Liver (tissue), 9 donors: ENCODE measurements around the gene SLC52A1. TPM values are rescaled to one million over a fixed set of nuclear protein-coding genes. Genes with fewer than 3 reads are reported as not detected.
"Not testable (repeated sequence)": the region's sequence is repeated elsewhere in the genome, so short reads cannot be mapped to it uniquely, and the experiment has no call there.

ENCODE experiments used
- DNase-seq: peaks from one replicate; pipeline ENCODE4 v3.0.0-alpha.2; 2017; ENCODE audit warnings: low spot score
- H3K27ac ChIP-seq, 2 donors: one replicate each; pipeline ENCODE4 v1.7.0; 2013; ENCODE audit warnings: inconsistent platforms in 2 of 2, low read length in 2 of 2, control low read depth in 1 of 2, low read depth in 1 of 2, mild to moderate bottlenecking in 1 of 2
- H3K27me3 ChIP-seq, 4 donors: one replicate each; pipeline versions ENCODE4 v1.6.1 to v1.7.0; 2013; ENCODE audit warnings: low read length in 3 of 4, inconsistent platforms in 1 of 4, mild to moderate bottlenecking in 1 of 4, moderate library complexity in 1 of 4; ENCODE audit not compliant: control insufficient read depth in 4 of 4, insufficient read depth in 4 of 4
- H3K36me3 ChIP-seq, 4 donors: one replicate each; pipeline versions ENCODE4 v1.6.1 to v1.7.0; 2013; ENCODE audit warnings: low read length in 3 of 4, mild to moderate bottlenecking in 3 of 4, low read depth in 1 of 4, moderate library complexity in 1 of 4; ENCODE audit not compliant: control insufficient read depth in 4 of 4, insufficient read depth in 3 of 4
- H3K4me1 ChIP-seq, 4 donors: one replicate each; pipeline versions ENCODE4 v1.6.1 to v1.7.0; 2013; ENCODE audit warnings: low read length in 3 of 4, mild to moderate bottlenecking in 3 of 4, moderate library complexity in 1 of 4; ENCODE audit not compliant: control insufficient read depth in 4 of 4, insufficient read depth in 4 of 4
- H3K4me3 ChIP-seq, 3 donors: one replicate each; pipeline versions ENCODE4 v1.6.1 to v1.7.0; 2013; ENCODE audit warnings: low read length in 3 of 3, control low read depth in 1 of 3, low read depth in 1 of 3, mild to moderate bottlenecking in 1 of 3
- H3K9ac ChIP-seq, 2 donors: one replicate each; pipeline ENCODE4 v1.7.0; 2013; ENCODE audit warnings: low read length in 2 of 2, mild to moderate bottlenecking in 2 of 2, moderate library complexity in 2 of 2, control low read depth in 1 of 2, low read depth in 1 of 2
- H3K9me3 ChIP-seq, 4 donors: one replicate each; pipeline versions ENCODE4 v1.6.1 to v1.7.0; 2013; ENCODE audit warnings: low read length in 3 of 4; ENCODE audit not compliant: control insufficient read depth in 4 of 4
- GABPA ChIP-seq, 2 donors: IDR thresholded peaks in 1 of 2; conservative IDR thresholded peaks in 1 of 2; 2 replicates each; pipeline ENCODE4 v1.6.1; 2016; ENCODE audit warnings: antibody characterized with exemption in 2 of 2, mild to moderate bottlenecking in 1 of 2, moderate library complexity in 1 of 2
- HNF4G ChIP-seq: IDR thresholded peaks from 2 replicates; pipeline ENCODE4 v1.6.1; 2016; ENCODE audit warnings: antibody characterized with exemption
- JUND ChIP-seq, 2 donors: IDR thresholded peaks; 2 replicates each; pipeline ENCODE4 v1.6.1; 2016; ENCODE audit warnings: antibody characterized with exemption in 2 of 2
- RAD21 ChIP-seq, 2 donors: IDR thresholded peaks; 2 replicates each; pipeline ENCODE4 v1.6.1; 2016; ENCODE audit warnings: antibody characterized with exemption in 2 of 2, mild to moderate bottlenecking in 2 of 2
- RXRA ChIP-seq, 2 donors: IDR thresholded peaks; 2 replicates each; pipeline ENCODE4 v1.6.1; 2017 to 2018; ENCODE audit warnings: antibody characterized with exemption in 2 of 2, mild to moderate bottlenecking in 1 of 2
- ZBTB33 ChIP-seq: IDR thresholded peaks from 2 replicates; pipeline ENCODE4 v1.6.1; 2016; ENCODE audit warnings: antibody characterized with exemption
- WGBS: extraction: QIAGEN DNeasy Blood & Tissue Kit; methylation state at CpG from one replicate; pipeline ENCODE4 v1.1.7; 2013; 5-methylcytosine and 5-hydroxymethylcytosine counted together
- polyA plus RNA-seq, 2 donors: library from polyadenylated mRNA; stranded (reverse) in 1 of 2; unstranded in 1 of 2; fragments of 200-250 nt in 1 of 2; fragments of >200 nt in 1 of 2; fragmentation: Nextera tagmentation in 1 of 2; extraction: Ambion mirVana in 1 of 2; gene quantifications; one replicate each; pipeline versions ENCODE4 v1.2.1 to v1.2.3, GENCODE V29; 2013 to 2015
- total RNA-seq, 2 donors: library from RNA; depleted of rRNA; stranded (reverse); fragments of >200 nt; gene quantifications; one replicate each; pipeline ENCODE4 v1.2.3, GENCODE V29; 2014
- TF ChIP-seq, protein P1 (sequence below): IDR thresholded peaks from 2 replicates; pipeline ENCODE4 v1.6.1; 2016; ENCODE audit warnings: antibody characterized with exemption
- TF ChIP-seq, protein P2 (sequence below): fragments of 150-350 bp; IDR thresholded peaks from 2 replicates; pipeline ENCODE4 v1.5.1; 2017; ENCODE audit warnings: improper control_type of control experiment, low read depth, low read length; ENCODE audit not compliant: missing input control
- donor health status: healthy.
- donor health status: healthy.
- donor health status: healthy.
- donor health status: healthy.
- donor health status: healthy.

The SLC52A1 gene
- total and polyA plus RNA-seq, 4 donors = 0.08 to 0.28 (median 0.11) TPM; not detected in 1

DNA sequence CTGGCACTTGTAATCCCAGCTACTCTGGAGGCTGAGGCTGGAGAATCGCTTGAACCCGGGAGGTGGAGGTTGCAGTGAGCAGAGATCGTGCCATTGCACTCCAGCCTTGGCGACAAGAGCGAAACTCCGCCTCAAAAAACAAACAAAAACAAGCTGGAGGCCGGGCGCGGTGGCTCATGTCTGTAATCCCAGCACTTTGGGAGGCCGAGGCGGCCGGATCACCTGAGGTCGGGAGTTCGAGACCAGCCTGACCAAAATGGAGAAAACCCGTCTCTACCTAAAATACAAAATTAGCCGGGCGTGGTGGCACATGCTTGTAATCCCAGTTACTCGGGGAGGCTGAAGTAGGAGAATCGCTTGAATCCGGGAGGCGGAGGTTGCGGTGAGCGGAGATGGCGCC is 42.0 kb upstream of the SLC52A1 start:
- not testable (repeated sequence) for H3K27ac ChIP-seq, DNase-seq, H3K27me3 ChIP-seq, H3K36me3 ChIP-seq, H3K4me1 ChIP-seq, H3K9ac ChIP-seq
- H3K9me3 ChIP-seq = peaks cover 0 to 14% (median 5%) of the 10 kb centered on the region in 4 donors
- 97% methylated on average over 24 of the region's 24 CpGs for WGBS
- peak overlapping the region in 1 of 3 donors; percentile 89 for H3K4me3 ChIP-seq

DNA sequence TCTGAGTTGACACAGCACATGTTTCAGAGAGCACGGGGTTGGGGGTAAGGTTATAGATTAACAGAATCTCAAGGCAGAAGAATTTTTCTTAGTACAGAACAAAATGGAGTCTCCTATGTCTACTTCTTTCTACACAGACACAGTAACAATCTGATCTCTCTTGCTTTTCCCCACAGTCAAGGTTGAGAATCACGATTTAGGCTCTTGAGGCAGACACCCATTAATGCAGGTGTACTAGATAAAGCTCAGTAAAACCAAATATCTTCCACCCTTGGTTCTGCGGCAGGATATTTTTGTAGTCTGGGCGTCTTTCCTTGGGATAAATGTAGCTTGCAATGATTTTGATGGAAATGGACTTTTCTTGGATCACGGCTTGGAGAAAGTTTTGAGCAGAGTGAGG is 40.2 kb upstream of the SLC52A1 start:
- not testable (repeated sequence) for H3K4me3 ChIP-seq, H3K4me1 ChIP-seq, DNase-seq, H3K27me3 ChIP-seq, H3K36me3 ChIP-seq, H3K27ac ChIP-seq, H3K9ac ChIP-seq
- peaks cover 0 to 14% (median 5%) of the 10 kb centered on the region in 4 donors for H3K9me3 ChIP-seq
- 90% methylated on average over 4 of the region's 5 CpGs for WGBS

DNA sequence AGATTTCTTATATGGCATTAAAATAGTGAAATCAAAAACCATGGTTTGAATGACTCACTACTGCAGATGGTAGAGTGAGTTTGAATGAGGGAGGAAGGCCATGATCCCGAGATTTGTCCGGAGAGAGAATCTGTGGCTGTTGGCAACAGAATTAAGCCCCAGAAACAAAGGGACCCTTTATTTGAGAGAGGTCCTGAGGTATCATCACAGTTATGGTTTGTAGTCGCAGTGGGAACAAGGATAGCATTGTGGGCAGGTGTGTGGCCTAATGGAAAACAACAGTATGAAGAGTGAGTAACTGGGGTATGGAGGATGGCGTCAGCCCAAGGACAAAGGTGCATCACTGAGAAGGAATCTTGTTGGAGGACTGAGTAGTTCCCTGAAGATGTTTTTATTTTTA is 34.5 kb upstream of the SLC52A1 start:
- DNase-seq = no peak
- Histone ChIP-seq H3K27me3 (no peaks in the 10 kb centered on the region), H3K4me3 (no peak overlapping the region), H3K9ac (no peak overlapping the region), H3K27ac (no peak overlapping the region), H3K36me3 (no peaks in the 10 kb centered on the region), H3K4me1 (no peaks in the 10 kb centered on the region), H3K9me3 (no peaks in the 10 kb centered on the region)
- WGBS = 88% methylated on average over 4 of the region's 4 CpGs
- TF ChIP-seq HNF4G = no peak
- TF ChIP-seq, protein P1, sequence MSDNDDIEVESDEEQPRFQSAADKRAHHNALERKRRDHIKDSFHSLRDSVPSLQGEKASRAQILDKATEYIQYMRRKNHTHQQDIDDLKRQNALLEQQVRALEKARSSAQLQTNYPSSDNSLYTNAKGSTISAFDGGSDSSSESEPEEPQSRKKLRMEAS = no peak
- TF ChIP-seq, protein P2, sequence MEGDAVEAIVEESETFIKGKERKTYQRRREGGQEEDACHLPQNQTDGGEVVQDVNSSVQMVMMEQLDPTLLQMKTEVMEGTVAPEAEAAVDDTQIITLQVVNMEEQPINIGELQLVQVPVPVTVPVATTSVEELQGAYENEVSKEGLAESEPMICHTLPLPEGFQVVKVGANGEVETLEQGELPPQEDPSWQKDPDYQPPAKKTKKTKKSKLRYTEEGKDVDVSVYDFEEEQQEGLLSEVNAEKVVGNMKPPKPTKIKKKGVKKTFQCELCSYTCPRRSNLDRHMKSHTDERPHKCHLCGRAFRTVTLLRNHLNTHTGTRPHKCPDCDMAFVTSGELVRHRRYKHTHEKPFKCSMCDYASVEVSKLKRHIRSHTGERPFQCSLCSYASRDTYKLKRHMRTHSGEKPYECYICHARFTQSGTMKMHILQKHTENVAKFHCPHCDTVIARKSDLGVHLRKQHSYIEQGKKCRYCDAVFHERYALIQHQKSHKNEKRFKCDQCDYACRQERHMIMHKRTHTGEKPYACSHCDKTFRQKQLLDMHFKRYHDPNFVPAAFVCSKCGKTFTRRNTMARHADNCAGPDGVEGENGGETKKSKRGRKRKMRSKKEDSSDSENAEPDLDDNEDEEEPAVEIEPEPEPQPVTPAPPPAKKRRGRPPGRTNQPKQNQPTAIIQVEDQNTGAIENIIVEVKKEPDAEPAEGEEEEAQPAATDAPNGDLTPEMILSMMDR = no peak
- TF ChIP-seq ZBTB33 = no peak
- no peak for TF ChIP-seq RXRA (IDR thresholded peaks at IDR 0.05)

GRCh38 chr17:5068236-5068635 is 33.0 kb upstream of the SLC52A1 start:
- 91% methylated on average over 3 of the region's 3 CpGs for WGBS
- no peak for DNase-seq
- no peak for TF ChIP-seq GABPA (IDR thresholded peaks at IDR 0.05 in 1 of 2, conservative IDR thresholded peaks at IDR 0.05 in 1 of 2)
- no peak for TF ChIP-seq JUND (IDR thresholded peaks at IDR 0.05)
- TF ChIP-seq ZBTB33 = no peak
- no peak for TF ChIP-seq RAD21 (IDR thresholded peaks at IDR 0.05)
- Histone ChIP-seq H3K4me3 (no peak overlapping the region), H3K9me3 (no peaks in the 10 kb centered on the region), H3K9ac (no peak overlapping the region), H3K4me1 (no peaks in the 10 kb centered on the region), H3K27me3 (no peaks in the 10 kb centered on the region), H3K36me3 (no peaks in the 10 kb centered on the region), H3K27ac (no peak overlapping the region)
